Transverse colon (tissue), 3 donors: Measurements from ENCODE around the gene HOXD1.

ENCODE experiments used
- POLR2A ChIP-seq: fragments of 450-650 bp; IDR thresholded peaks from one replicate; pipeline ENCODE4 v1.6.1; 2016; ENCODE audit warnings: antibody characterized with exemption, mild to moderate bottlenecking, moderate library complexity
- TF ChIP-seq, protein P1 (sequence below), 5 experiments: fragments of 200-600 bp in 3 of 5; fragments of 450-650 bp in 2 of 5; sonication (generic) in 3 of 5; IDR thresholded peaks; 1 replicate in 2 of 5; 2 replicates in 3 of 5; pipeline ENCODE4 v1.5.1; 2016 to 2017; ENCODE audit warnings: antibody characterized with exemption in 5 of 5, inconsistent platforms in 3 of 5, mild to moderate bottlenecking in 2 of 5, moderate library complexity in 1 of 5

DNA sequence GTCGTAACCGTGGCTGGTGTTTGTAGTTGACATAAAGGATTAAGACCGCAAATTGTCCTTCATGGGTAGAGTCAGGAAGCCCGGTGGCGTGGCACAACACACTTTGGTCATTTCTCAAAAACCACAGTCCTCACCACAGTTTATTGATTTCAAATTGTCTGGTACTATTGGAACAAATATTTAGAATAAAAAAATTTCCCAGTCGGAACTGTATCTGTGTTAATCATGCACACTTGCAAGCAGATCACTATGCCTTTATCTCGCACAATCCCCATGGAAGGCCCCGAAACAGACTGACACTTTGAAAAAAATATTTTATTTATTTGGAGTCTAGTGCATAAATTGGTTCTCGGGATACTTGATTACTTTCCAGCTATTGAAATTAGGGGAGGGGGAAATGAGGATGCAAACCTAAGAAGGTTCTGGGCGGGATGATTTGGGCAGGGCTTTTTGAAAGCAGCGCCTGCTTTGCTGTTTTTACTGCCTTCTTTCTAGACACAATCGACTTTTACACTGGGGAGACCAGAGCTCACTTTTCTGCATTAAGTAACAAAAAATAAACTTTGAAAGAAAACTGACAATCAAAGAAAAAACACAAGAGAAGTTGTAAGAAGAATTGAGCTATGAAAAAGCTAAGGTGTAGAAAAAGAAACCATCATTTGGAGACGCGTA, 15.4 kb upstream of the HOXD1 start:
- TF ChIP-seq POLR2A, result no peak
- TF ChIP-seq, protein P1, sequence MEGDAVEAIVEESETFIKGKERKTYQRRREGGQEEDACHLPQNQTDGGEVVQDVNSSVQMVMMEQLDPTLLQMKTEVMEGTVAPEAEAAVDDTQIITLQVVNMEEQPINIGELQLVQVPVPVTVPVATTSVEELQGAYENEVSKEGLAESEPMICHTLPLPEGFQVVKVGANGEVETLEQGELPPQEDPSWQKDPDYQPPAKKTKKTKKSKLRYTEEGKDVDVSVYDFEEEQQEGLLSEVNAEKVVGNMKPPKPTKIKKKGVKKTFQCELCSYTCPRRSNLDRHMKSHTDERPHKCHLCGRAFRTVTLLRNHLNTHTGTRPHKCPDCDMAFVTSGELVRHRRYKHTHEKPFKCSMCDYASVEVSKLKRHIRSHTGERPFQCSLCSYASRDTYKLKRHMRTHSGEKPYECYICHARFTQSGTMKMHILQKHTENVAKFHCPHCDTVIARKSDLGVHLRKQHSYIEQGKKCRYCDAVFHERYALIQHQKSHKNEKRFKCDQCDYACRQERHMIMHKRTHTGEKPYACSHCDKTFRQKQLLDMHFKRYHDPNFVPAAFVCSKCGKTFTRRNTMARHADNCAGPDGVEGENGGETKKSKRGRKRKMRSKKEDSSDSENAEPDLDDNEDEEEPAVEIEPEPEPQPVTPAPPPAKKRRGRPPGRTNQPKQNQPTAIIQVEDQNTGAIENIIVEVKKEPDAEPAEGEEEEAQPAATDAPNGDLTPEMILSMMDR (IDR thresholded peaks at IDR 0.05), result no peak
